Muscle of arm (tissue), 12 donors: ENCODE results near the gene DNAH10. TPM values are rescaled to one million over a fixed set of nuclear protein-coding genes. Genes with fewer than 3 reads are reported as not detected.

ENCODE experiments used
- DNase-seq: peaks from one replicate; pipeline ENCODE4 v3.0.0-alpha.2; 2013
- polyA plus RNA-seq, 12 donors: library from polyadenylated mRNA; unstranded; fragments of 120-200 nt; gene quantifications; one replicate each; pipeline ENCODE4 v1.2.1, GENCODE V29; 2013; ENCODE audit not compliant: insufficient read length in 12 of 12

The DNAH10 gene
- polyA plus RNA-seq, 12 donors: 0.72 to 8.8 (median 1.8) TPM; not detected in 2

GRCh38 chr12:123794027-123794426 lies 31.9 kb downstream of the DNAH10 start:
- no peak for DNase-seq

- DNase-seq: no peak
Measured at GRCh38 chr12:123798518-123798917, 36.4 kb downstream of the DNAH10 start.

- DNase-seq: no peak
Measured at GRCh38 chr12:123799227-123799626, 37.1 kb downstream of the DNAH10 start.

- DNase-seq: no peak
Measured at GRCh38 chr12:123801573-123802178, 39.6 kb downstream of the DNAH10 start.

GRCh38 chr12:123805173-123805572 lies 43.1 kb downstream of the DNAH10 start:
- no peak for DNase-seq

GRCh38 chr12:123807002-123807401 lies 44.9 kb downstream of the DNAH10 start:
- DNase-seq: no peak

GRCh38 chr12:123807670-123808069 lies 45.6 kb downstream of the DNAH10 start:
- DNase-seq: no peak

- no peak for DNase-seq
Measured at GRCh38 chr12:123808167-123808566, 46.1 kb downstream of the DNAH10 start.

- DNase-seq: no peak
Measured at GRCh38 chr12:123813349-123813748, 51.2 kb downstream of the DNAH10 start.

GRCh38 chr12:123815968-123816367 lies 53.9 kb downstream of the DNAH10 start:
- DNase-seq: no peak

- DNase-seq: no peak
Measured at GRCh38 chr12:123816896-123817537, 54.9 kb downstream of the DNAH10 start.

- DNase-seq: no peak
Measured at GRCh38 chr12:123822804-123823203, 60.7 kb downstream of the DNAH10 start.

- no peak for DNase-seq
Measured at GRCh38 chr12:123828120-123828519, 66.0 kb downstream of the DNAH10 start.

- DNase-seq: no peak
Measured at GRCh38 chr12:123828854-123829547, 66.9 kb downstream of the DNAH10 start.

- no peak for DNase-seq
Measured at GRCh38 chr12:123829561-123829960, 67.5 kb downstream of the DNAH10 start.

- no peak for DNase-seq
Measured at GRCh38 chr12:123830675-123831074, 68.6 kb downstream of the DNAH10 start.

GRCh38 chr12:123832052-123832451 lies 70.0 kb downstream of the DNAH10 start:
- DNase-seq: no peak

GRCh38 chr12:123833830-123834229 lies 71.7 kb downstream of the DNAH10 start:
- no peak for DNase-seq

- DNase-seq: no peak
Measured at GRCh38 chr12:123834845-123835244, 72.7 kb downstream of the DNAH10 start.

GRCh38 chr12:123836292-123836691 lies 74.2 kb downstream of the DNAH10 start:
- no peak for DNase-seq

GRCh38 chr12:123839826-123840225 lies 77.7 kb downstream of the DNAH10 start:
- no peak for DNase-seq

- no peak for DNase-seq
Measured at GRCh38 chr12:123840765-123841425, 78.8 kb downstream of the DNAH10 start.
